NCI-H1092 (cell line): ENCODE data around the gene FBXL4.

Experiments
- DNase-seq: peaks from one replicate; lab custom pipeline; 2025; lab: John Stamatoyannopoulos, UW

Gene FBXL4

DNA sequence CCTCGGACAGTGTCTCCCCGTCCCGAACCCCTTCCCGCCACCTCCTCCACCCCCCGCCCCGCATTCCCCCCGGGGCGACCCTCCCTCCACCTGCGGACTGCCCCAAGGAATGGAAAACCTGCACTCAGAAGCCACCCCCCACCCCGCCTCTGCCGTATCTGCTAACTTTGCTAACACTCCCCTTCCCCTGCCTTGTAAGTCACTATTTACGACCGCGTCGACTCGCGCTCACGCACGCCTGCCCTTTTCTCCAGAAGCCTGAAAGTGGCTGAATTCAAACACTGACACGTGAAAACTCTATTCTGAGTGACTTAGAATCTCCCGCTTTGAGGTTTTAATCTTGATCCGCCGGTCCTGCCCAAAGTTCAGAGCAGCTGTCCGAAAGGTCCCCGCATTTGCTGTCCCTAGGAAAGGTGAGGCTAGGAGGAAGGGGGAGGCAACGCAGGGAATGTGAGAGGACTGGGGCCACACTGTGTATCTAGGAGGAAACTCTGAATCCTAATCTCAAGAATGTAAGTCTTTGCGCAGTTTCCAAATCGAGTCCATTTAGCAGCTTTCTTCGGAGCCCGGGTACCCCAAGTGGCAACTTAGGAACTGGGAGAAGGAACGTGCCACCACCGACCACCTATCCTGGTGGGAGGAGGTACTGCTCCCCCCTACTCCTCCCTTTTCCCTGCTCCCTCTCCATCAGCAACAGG, 122.7 kb downstream of the FBXL4 start:
- no peak for DNase-seq

DNA sequence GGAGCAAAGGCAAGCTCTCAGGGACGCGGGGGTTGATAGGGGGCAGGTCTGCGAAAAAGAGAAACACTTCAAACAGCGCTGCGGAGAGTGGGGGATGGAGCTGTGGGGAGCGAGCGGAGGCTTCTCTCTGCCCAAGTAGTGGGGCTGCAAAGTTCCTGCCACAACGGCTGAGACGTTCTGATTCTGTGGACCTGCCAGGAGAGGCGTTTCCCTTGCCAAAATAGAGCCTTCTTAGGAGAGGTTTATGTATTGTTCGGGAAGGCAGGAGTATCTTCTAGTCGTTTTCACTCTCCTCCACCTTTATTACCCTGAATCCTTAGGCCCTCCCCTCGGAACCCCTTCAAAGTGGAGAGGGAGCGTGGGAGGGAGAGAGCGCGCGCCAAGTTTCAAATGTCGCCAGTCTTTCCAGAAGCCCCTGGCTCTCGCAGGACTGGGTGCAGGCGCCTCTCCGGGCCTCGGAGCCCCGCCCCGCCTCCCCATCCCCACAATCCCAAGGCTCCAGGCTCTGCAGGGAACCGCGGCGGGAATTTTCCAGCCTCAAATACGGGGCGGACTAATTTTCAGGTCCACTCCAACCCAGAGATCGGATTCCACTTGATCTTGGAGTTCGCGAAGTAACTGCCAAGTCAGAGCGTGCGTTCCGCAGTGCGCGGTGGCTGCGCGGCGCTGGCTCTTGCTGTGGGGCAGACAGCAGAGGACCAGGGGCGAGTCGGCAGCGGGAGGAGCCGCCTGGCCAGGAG, 123.4 kb downstream of the FBXL4 start:
- DNase-seq: no peak

DNA sequence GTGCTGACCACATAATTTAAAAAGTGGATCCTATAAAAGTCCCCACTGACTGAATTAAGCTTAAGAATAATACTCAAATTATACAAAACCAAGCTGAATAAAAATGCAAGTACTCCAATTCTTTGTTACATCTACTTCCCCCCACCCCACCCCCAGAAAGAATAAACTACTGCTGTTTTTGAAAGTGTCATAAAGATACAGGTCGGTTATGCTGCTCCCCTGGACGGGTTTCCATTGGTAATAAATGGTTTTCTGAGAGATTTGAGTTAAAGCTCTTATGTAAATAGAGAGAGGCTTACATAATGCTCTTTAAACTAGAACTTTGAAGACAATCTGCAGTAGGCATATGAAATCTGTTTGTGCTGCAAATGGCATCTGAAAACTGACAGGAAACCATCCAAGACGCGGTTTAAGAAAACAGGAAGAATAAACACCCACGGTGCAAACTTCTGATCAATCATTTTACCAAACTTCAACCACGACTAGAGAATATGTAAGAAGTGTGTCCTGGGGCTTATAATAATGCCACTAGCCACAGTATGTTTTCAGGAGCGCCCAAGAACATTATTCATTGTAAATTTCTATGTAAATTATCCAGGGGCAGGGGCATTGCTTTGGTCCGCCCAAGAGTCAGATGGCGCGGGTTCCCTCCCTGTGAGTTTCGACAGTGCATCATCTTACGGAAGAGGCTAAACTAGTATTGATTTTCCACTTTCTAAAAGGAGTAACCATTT, 124.2 kb downstream of the FBXL4 start:
- DNase-seq: no peak

DNA sequence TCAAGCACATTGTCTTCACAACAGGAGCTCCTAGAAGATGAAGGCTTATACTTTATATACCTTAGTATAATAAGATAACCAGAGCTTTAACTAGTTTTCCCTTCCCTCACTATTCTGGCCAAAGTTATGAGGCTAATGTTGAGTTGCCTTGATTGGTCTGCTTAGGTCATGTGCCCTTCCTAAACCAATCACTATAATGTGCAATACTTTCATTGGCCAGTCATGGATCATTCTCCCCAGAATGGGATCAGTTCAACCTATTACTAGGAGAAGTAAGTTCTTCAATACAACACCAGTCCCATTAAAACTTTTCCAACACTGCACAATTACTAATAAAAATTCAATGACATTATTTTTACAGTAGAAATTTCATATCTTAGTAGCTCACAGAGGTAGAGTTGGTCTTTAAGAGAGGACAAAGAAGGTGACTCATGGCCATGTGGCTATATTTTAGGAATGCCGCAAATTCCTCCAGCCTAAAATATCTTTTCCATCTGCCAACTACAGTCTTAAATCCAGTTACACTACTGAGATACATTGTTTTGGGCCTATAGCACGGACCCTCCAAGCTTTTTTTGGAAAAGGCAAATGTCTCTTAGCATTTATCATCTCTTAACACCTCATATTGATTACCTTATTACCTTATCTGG, 125.9 kb downstream of the FBXL4 start:
- DNase-seq: no peak
